ENCODE measurements around the gene LCN1. TPM values are rescaled to one million over a fixed set of nuclear protein-coding genes. Genes with fewer than 3 reads are reported as not detected.
"Not testable (repeated sequence)": the region's sequence is repeated elsewhere in the genome, so short reads cannot be mapped to it uniquely, and the experiment has no call there.

The LCN1 gene
- total RNA-seq, 4 donors from 2014 or later: not detected

- Histone ChIP-seq H3K36me3 (no peaks in the 10 kb centered on the region), H3K27ac (no peak overlapping the region), H3K9me3 (no peaks in the 10 kb centered on the region), H3K4me3 (no peak overlapping the region), H3K4me1 (no peaks in the 10 kb centered on the region), H3K27me3 (peaks cover 22% of the 10 kb centered on the region)
- DNase-seq (ENCODE audit: low spot score in 2 of 2): peak in 1 of 2 donors; percentile 30
- 81% methylated on average over 19 of the region's 28 CpGs for WGBS
- TF ChIP-seq POLR2AphosphoS5 (IDR thresholded peaks at IDR 0.05) (no peak), EP300 (IDR thresholded peaks at IDR 0.05) (no peak), POLR2A (IDR thresholded peaks at IDR 0.05) (no peak)
- TF ChIP-seq, protein P1, sequence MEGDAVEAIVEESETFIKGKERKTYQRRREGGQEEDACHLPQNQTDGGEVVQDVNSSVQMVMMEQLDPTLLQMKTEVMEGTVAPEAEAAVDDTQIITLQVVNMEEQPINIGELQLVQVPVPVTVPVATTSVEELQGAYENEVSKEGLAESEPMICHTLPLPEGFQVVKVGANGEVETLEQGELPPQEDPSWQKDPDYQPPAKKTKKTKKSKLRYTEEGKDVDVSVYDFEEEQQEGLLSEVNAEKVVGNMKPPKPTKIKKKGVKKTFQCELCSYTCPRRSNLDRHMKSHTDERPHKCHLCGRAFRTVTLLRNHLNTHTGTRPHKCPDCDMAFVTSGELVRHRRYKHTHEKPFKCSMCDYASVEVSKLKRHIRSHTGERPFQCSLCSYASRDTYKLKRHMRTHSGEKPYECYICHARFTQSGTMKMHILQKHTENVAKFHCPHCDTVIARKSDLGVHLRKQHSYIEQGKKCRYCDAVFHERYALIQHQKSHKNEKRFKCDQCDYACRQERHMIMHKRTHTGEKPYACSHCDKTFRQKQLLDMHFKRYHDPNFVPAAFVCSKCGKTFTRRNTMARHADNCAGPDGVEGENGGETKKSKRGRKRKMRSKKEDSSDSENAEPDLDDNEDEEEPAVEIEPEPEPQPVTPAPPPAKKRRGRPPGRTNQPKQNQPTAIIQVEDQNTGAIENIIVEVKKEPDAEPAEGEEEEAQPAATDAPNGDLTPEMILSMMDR (IDR thresholded peaks at IDR 0.05): no peak
These were observed 26.8 kb downstream of the LCN1 start for GRCh38 chr9:135547756-135548736.

DNA sequence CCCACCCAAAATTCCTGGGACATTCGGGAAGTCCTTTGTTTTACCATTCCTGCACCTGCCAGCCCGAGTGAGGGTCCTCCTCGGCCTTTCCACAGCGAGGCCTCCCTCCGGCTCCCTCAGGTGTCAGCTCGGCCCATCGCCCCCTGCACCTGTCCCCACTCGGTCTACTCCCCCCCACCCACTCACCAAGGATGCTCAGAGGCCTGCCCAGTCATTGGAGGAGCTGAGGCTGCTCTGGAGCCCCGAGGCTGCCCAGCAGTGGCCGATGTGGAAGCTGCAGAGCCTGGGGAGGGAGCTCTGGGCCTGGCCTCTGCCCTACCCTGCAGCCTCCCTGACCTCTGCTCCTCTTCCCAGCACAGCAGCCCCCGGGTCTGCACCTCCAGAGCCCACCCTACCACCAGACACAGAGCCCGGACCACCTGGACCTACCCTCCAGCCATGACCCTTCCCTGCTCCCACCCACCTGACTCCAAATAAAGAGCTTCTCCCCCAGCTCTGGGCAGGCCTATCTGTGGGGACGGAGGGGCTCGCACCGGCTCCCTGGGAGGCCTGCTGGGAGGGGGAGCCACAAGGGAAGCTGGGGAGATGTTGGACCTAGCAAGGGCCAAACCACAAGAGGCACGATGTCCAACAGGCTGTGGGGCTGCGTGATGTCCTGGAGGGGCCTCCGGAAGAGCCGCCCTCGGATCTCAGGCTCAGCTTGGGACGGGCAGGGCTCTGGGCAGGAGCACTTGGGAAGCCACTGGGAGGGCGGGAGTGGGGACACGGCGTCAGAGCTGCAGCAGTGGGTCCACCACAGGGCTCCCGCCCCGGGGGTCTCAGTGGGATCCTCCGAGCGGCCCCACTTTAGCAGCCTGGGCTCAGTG, 28.5 kb downstream of the LCN1 start:
- H3K4me1 ChIP-seq, H3K27ac ChIP-seq, H3K9me3 ChIP-seq, H3K4me3 ChIP-seq, H3K36me3 ChIP-seq: not testable (repeated sequence)
- peaks cover 16% of the 10 kb centered on the region for H3K27me3 ChIP-seq
- whole genome bisulfite sequencing: 93% methylated on average over 5 of the region's 28 CpGs
- DNase-seq (ENCODE audit: low spot score in 2 of 2): peak in 1 of 2 donors; percentile 36

DNA sequence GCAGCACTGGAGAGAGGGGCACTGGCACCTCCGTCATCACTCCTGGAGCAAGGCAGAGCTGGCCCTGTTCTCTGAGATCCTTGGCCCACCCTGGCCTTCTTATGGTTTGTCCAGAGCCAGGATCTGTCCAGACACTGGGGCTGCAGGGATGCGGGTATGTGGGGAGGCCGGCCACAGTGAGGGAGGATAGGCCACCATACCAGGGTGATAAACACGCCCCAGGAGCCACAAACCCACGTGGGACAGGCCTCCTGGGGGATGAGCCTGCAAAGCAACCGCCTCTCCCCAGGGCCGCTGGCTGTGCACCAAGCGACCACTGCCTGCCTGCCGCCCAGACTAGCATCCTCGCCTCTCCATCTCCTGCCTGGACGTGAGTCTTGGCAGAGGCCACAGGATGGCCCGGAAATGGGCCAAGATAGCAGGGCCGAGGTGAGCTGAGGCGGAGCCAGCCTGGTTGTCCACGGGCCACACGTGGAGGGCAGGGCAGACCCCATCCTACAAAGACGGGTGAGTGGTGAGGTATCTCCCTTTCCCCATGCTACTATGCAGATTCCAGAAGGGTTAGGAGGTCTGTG, 29.2 kb downstream of the LCN1 start:
- Histone ChIP-seq H3K36me3 (no peaks in the 10 kb centered on the region), H3K4me1 (no peaks in the 10 kb centered on the region), H3K27ac (no peak overlapping the region), H3K4me3 (no peak overlapping the region), H3K9me3 (no peaks in the 10 kb centered on the region), H3K27me3 (peaks cover 16% of the 10 kb centered on the region)
- TF ChIP-seq POLR2AphosphoS5 (IDR thresholded peaks at IDR 0.05) (no peak), EP300 (IDR thresholded peaks at IDR 0.05) (no peak), POLR2A (IDR thresholded peaks at IDR 0.05) (no peak)
- TF ChIP-seq, protein P1 (IDR thresholded peaks at IDR 0.05): no peak
- peak in 1 of 2 donors; percentile 67 for DNase-seq (ENCODE audit: low spot score in 2 of 2)
- 48% methylated on average over 12 of the region's 17 CpGs for WGBS

DNA sequence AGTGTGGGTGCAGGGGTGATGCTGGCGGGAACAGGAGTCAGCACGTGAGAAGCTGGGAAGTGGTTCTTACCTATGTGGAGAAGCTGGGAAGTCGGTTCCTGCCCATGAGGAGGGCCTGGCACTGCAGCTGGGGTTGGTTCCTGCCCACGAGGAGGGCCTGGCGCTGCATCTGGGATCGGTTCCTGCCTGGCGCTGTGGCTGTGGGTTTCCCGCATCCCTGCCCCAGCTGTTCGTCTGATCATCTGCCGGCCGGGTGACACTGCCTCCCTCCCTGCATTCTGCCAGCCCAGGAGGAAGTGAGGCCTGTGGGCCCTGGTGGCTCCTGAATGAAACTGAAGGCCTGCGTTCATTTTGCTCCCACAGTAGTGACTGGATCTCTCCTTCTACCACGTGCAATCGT, 29.8 kb downstream of the LCN1 start:
- TF ChIP-seq POLR2A (IDR thresholded peaks at IDR 0.05): no peak
- TF ChIP-seq EP300 (IDR thresholded peaks at IDR 0.05): no peak
- Histone ChIP-seq H3K27me3 (peaks cover 16% of the 10 kb centered on the region), H3K4me3 (no peak overlapping the region), H3K27ac (no peak overlapping the region), H3K4me1 (no peaks in the 10 kb centered on the region), H3K9me3 (no peaks in the 10 kb centered on the region), H3K36me3 (no peaks in the 10 kb centered on the region)
- peak; percentile 41 to 72 for DNase-seq (ENCODE audit: low spot score in 2 of 2)
- 35% methylated on average over 3 of the region's 14 CpGs for WGBS

- Histone ChIP-seq H3K27ac (no peak overlapping the region), H3K27me3 (peaks cover 16% of the 10 kb centered on the region), H3K4me3 (no peak overlapping the region), H3K36me3 (no peaks in the 10 kb centered on the region), H3K4me1 (no peaks in the 10 kb centered on the region), H3K9me3 (no peaks in the 10 kb centered on the region)
- TF ChIP-seq, protein P1 (IDR thresholded peaks at IDR 0.05): no peak
- TF ChIP-seq POLR2A (IDR thresholded peaks at IDR 0.05): no peak
- TF ChIP-seq POLR2AphosphoS5 (IDR thresholded peaks at IDR 0.05): no peak
- TF ChIP-seq EP300 (IDR thresholded peaks at IDR 0.05): no peak
- 85% methylated on average over 13 of the region's 13 CpGs for WGBS
- DNase-seq (ENCODE audit: low spot score in 2 of 2): peak; percentile 52 to 78
These were observed 30.2 kb downstream of the LCN1 start for GRCh38 chr9:135551456-135551855.

Measured in suprapubic skin (tissue), 4 donors.